NCI-H748 (cell line): ENCODE data around the gene KIF22.
"Not testable (repeated sequence)": the region's sequence is repeated elsewhere in the genome, so short reads cannot be mapped to it uniquely, and the experiment has no call there.

Experiments used
- DNase-seq: peaks from one replicate; lab custom pipeline; 2025; ENCODE audit not compliant: unreplicated experiment; lab: John Stamatoyannopoulos, UW

Gene KIF22

DNA sequence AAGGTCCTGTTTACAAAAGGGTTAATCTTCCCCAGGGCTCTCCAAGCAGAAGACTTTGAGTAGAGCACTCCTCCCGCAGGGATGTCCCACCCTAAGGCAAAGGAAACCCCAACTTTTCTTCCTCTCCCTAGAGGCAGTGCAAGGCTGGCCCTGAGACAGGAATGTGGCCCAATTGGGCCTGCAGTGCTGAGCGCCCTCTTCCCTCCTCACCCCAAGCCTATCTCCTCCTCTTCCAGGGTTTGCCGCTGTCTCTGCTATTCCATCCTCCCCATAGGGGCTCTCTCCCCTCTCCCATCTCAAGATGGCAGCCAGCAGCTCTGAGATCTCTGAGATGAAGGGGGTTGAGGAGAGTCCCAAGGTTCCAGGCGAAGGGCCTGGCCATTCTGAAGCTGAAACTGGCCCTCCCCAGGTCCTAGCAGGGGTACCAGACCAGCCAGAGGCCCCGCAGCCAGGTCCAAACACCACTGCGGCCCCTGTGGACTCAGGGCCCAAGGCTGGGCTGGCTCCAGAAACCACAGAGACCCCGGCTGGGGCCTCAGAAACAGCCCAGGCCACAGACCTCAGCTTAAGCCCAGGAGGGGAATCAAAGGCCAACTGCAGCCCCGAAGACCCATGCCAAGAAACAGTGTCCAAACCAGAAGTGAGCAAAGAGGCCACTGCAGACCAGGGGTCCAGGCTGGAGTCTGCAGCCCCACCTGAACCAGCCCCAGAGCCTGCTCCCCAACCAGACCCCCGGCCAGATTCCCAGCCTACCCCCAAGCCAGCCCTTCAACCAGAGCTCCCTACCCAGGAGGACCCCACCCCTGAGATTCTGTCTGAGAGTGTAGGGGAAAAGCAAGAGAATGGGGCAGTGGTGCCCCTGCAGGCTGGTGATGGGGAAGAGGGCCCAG lies 22.4 kb downstream of the KIF22 start:
- no peak for DNase-seq

- no peak for DNase-seq
Measured at GRCh38 chr16:29813644-29814562, 23.4 kb downstream of the KIF22 start.

GRCh38 chr16:29814592-29814991 lies 24.0 kb downstream of the KIF22 start:
- DNase-seq = no peak

DNA sequence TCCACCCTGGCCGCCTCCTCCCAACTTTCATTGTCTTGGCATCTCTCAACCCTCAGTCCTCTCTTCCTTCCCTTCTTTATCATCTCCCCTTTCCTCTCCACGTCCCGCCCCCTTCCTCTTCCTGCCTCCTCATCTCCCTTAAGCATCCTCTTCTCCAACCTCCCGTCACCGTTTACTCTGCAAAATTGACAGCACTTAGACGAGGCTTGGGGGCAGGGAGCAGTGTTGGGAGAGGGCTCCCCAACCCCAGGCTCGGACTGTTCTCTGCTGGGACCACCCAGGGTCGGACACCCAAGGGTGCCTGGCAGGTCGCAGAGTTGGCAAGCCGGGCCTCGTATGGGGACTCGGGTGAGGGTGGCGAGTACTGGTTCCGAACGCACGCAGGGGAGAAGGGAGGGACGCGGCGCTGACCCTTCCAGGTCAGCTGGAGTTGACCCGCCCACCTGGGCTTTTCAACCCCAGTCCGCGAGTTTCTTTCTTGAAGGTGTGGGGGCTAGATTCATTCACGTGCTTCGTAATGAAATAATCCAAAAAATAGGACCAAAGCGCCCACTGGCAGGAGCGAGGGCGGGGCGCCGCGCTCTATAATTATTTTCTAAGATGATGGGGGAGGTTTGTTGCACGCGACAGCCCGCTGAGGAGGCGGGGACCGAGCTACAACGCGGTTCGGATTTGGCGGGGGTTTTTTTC lies 24.6 kb downstream of the KIF22 start:
- peak; percentile 74 for DNase-seq

DNA sequence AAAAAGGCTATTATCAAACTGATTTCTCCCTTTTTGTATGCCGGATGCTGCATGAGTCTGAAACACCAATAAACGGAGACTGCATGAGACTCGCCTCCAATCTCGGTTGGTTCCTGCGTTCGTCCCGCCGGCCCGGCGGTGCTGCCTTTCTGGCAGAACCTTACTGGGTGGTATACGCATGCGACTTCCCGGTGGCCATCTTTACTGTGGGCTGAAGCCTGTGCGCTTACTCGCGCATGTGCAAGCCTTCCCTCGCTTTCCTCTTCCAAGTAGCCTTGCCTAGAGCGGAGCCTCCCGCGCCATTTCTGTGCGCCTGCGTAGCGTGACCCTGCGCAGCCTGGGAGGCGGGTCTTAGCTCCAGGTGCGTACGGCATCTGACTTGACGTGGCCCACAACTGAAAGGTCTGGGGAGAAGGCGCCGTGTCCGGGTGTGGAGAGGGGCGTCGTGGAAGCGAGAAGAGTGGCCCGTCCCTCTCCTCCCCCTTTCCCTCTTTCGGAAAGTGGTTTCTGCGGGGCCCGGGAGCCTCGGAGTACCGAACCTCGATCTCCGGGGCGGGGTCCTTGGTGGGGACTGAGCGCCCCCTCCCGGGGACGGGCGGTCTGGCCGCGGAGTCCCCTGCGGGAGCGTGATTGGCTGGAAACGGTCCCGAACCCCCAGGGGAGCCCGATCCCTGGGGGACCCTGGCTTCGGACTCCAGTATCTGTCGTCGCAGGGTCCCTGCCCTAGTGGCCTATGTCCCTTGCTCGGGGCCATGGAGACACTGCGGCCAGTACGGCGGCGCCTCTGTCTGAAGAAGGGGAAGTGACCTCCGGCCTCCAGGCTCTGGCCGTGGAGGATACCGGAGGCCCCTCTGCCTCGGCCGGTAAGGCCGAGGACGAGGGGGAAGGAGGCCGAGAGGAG lies 25.5 kb downstream of the KIF22 start, which contains the start of gene PAGR1:
PAGR1 (plus strand) TSS at position 360 of the 901 bp plus-strand sequence; CDS start at position 734, 374 bp downstream.
- peak; percentile 98 for DNase-seq

DNA sequence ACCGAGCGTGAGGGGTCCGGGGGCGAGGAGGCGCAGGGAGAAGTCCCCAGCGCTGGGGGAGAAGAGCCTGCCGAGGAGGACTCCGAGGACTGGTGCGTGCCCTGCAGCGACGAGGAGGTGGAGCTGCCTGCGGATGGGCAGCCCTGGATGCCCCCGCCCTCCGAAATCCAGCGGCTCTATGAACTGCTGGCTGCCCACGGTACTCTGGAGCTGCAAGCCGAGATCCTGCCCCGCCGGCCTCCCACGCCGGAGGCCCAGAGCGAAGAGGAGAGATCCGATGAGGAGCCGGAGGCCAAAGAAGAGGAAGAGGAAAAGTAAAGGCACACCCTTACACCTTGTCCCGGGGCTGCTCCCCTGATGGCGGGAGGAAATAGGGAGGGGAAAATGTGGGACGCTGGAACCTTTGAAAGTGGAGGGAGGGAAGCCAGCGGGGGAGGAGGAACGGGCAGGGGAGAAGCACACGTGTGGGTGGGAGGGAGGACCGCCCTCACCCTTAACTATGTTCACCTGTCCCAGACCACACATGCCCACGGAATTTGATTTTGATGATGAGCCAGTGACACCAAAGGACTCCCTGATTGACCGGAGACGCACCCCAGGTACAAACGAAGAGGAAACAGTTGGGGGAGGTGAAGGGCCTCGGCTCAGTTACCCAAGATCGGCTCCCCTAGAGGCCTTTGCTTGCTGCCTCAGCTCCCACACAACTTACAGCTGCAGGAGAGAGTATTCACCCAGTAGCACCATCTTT lies 26.3 kb downstream of the KIF22 start:
- peak; percentile 64 for DNase-seq

DNA sequence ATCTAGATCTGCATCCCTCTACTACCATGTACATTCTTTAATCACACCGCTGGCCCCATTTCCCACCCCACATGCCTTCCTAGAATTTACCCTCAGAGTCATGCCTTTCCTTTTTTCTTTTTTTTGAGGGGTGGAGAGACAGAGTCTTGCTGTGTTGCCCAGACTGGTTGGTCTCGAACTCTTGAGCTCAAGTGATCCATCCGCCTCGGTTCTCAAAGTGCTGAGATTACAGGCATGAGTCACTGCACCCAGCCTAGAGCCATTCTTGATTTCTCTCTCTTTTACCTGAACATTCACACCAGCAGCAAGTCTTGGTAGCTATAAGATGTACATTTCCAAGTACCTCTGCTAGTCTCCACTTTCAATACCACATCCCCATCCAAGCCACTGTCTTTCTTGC lies 27.5 kb downstream of the KIF22 start:
- DNase-seq = no peak

- no peak for DNase-seq
Measured at GRCh38 chr16:29819506-29819905, 29.0 kb downstream of the KIF22 start.

- no peak for DNase-seq
Measured at GRCh38 chr16:29820271-29820701, 29.7 kb downstream of the KIF22 start, which contains the start of gene MVP. MVP (plus strand) TSS chr16:29820462; CDS start chr16:29830550, 10,088 bp downstream.

DNA sequence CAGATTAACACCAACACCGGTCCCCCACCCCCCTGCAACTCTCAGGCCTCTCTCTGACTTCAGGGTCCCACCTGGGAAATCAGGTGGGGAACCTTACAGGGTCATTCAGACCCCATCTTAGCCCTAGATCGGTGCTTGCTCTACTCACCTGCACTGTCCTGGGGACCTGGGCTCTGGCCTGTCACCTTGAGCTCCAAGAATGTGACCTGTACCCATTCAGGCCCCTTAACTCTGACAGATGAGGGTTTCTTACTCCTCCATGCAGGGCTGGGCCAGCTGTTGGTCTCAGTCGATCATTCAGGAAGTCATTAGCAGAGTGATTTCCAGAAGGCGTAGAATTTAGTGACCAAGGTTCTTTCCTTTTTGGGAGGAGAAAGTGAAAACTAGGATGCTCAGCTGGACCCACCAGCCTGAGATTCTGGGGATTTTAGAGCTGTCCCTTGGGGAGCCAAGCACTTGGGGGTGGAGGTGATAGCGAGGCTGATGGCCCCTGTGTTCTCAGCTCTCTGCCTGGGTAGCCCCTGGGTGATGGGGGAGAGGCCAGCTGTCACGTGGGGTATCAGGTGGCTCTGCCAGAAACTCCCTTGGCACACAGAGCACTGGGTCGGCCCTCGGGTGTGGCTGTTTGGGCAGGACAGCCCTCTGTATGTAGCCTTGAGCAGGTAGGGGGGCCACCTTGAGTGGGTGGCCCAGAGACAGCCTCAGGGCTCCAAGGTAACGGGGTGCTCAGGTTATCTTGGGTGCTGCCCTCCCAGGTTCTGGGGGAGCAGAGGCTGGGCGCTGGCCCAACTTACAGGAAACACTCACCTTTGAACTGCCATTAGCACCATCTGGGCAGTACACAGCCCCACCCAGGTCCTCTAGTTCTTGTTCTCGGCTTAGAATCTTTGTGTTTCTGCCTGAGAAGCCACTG lies 30.4 kb downstream of the KIF22 start:
- DNase-seq = no peak

DNA sequence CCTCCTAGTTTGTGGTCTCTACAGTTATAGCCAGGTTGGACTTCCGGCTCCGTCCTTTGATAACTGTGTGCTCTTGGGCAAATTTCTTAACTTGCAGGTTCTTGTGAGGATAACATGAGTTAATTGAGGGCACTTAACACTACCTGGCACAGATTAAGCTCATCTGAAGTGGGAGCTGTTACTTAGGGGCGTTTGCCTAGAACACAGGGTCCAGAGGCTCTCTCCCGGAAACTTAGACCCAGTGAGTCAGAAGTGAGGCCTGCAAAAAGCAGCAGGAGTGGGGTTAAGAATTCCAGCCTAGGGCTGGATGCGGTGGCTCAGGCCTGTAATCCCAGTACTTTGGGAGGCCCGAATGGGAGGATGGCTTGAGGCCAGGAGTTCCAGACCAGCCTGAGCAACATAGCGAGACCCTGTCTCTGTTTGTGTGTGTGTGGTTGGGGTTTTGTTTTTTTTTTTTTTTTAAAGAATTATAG lies 31.1 kb downstream of the KIF22 start:
- DNase-seq = no peak

GRCh38 chr16:29824589-29825144 lies 34.1 kb downstream of the KIF22 start:
- no peak for DNase-seq

DNA sequence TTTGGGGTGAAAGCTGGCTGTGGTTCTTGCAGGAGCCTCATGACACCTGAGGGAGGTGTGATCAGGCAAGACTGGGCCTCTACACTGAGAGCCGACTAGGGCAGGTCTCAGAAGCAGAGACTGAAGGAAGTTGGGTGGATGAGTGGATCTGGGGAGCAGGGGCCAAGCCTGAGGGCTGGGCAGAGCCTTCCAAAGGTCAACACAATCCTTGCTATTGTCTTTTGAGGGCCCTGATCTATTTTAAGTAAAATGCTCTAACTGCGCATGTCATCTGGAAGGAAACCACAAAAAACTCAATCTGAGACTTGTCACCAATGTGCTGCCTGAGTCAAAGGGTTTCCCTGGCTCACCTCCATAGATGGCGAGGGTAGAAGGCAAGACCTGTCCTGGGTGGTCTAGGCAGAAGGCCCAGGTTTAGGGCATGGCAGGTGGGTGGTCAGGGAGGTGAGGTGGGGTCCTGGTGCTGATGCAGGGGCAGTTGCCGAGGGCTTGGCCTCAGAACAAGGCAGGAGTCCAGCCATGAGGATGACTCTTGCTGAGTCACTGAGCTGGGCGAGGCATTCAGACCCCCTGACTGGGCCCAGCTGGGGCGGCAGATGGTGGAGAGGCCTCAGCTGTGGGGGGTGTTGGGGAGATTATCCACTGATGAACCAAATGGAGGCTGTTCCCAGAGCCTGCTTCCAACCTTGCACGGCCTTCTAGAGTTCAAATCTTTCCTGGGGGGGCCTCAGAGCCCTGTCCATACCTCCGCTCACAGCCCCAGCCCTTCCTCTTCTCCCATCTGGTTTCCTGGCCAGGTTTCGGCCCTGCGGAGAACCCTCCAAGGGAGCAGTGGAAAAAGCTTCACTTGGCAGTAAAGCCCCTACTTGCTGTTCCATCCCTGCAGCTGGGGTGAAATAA lies 34.8 kb downstream of the KIF22 start:
- DNase-seq = no peak

DNA sequence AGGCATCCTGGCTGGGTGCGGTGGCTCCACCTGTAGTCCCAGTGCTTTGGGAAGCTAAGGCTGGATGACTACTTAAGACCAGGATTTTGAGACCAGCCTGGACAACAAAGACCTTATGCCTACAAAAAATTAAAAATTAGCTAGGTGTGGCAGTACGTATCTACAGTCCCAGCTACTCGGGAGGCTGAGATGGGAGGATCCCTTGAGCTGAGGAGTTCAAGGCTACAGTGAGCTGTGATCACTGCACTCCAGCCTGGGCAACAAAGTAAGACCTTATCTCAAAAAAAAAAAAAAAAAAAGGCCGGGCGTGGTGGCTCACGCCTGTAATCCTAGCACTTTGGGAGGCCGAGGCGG lies 35.8 kb downstream of the KIF22 start:
- no peak for DNase-seq

GRCh38 chr16:29830774-29831173 lies 40.2 kb downstream of the KIF22 start:
- no peak for DNase-seq

- no peak for DNase-seq
Measured at GRCh38 chr16:29831490-29831889, 40.9 kb downstream of the KIF22 start.

GRCh38 chr16:29833219-29833618 lies 42.7 kb downstream of the KIF22 start:
- DNase-seq = not testable (repeated sequence)
